Glutamatergic neuron (in vitro differentiated cells): Measurements from ENCODE around the gene GDI2. TPM values are rescaled to one million over a fixed set of nuclear protein-coding genes. Genes with fewer than 3 reads are reported as not detected.

Experiments
- DNase-seq: peaks from one replicate; pipeline ENCODE4 v3.0.0; 2022
- H3K27ac Mint-ChIP-seq: one replicate; pipeline ENCODE4 v1.8.0; 2020; ENCODE audit warnings: mild to moderate bottlenecking, mixed read lengths, inconsistent platforms; ENCODE audit not compliant: unreplicated experiment
- H3K27me3 Mint-ChIP-seq: one replicate; pipeline ENCODE4 v1.8.0; 2020; ENCODE audit warnings: mild to moderate bottlenecking, moderate library complexity, mixed read lengths, inconsistent platforms; ENCODE audit not compliant: unreplicated experiment
- H3K36me3 Mint-ChIP-seq: one replicate; pipeline ENCODE4 v1.8.0; 2020; ENCODE audit warnings: mild to moderate bottlenecking, mixed read lengths, inconsistent platforms; ENCODE audit not compliant: unreplicated experiment
- H3K4me1 Mint-ChIP-seq: one replicate; pipeline ENCODE4 v1.8.0; 2020; ENCODE audit warnings: mild to moderate bottlenecking, low read depth, mixed read lengths, inconsistent platforms; ENCODE audit not compliant: unreplicated experiment
- H3K4me3 Mint-ChIP-seq: one replicate; pipeline ENCODE4 v1.8.0; 2020; ENCODE audit warnings: mild to moderate bottlenecking, mixed read lengths, inconsistent platforms; ENCODE audit not compliant: unreplicated experiment
- H3K9me3 Mint-ChIP-seq: one replicate; pipeline ENCODE4 v1.8.0; 2020; ENCODE audit warnings: mild to moderate bottlenecking, moderate library complexity, mixed read lengths, inconsistent platforms; ENCODE audit not compliant: unreplicated experiment
- total RNA-seq: library from RNA; stranded (reverse); fragmentation: NEBNext Ultra II Directional; extraction: Animal tissue kit (Norgen Biotek cat#: 25700); gene quantifications from one replicate; pipeline ENCODE4 v1.2.1, GENCODE V29; 2021; ENCODE audit not compliant: unreplicated experiment
- TF ChIP-seq, protein P1 (sequence below): fragments of 200-600 bp; sonication (generic); IDR thresholded peaks from one replicate; pipeline ENCODE4 v1.5.0; 2021; ENCODE audit not compliant: partially characterized antibody, unreplicated experiment

GDI2 gene
- total RNA-seq, 1 donor from 2014 or later: 294 TPM

DNA sequence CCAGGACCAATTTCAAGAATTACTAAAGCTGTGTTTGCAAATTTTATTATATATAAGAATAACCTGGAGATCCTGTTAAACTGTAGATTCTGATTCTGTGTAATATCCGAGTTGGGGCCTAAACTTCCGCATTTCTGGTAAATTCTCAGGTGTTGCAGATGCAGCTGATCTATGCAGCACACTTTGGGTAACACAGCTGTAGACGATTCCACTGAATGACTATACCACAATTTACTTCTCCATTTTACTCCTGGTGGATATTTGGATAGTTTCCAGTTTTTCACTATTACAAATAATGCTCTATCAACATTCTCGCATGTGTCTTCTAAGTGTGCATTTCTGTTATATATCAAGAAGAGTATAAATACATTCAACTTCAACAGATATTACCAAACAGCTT is 7.5 kb downstream of the GDI2 start:
- peaks cover 20% of the 10 kb centered on the region for H3K4me1 Mint-ChIP-seq
- no peak for DNase-seq
- H3K27me3 Mint-ChIP-seq: peaks cover 1% of the 10 kb centered on the region
- TF ChIP-seq, protein P1, sequence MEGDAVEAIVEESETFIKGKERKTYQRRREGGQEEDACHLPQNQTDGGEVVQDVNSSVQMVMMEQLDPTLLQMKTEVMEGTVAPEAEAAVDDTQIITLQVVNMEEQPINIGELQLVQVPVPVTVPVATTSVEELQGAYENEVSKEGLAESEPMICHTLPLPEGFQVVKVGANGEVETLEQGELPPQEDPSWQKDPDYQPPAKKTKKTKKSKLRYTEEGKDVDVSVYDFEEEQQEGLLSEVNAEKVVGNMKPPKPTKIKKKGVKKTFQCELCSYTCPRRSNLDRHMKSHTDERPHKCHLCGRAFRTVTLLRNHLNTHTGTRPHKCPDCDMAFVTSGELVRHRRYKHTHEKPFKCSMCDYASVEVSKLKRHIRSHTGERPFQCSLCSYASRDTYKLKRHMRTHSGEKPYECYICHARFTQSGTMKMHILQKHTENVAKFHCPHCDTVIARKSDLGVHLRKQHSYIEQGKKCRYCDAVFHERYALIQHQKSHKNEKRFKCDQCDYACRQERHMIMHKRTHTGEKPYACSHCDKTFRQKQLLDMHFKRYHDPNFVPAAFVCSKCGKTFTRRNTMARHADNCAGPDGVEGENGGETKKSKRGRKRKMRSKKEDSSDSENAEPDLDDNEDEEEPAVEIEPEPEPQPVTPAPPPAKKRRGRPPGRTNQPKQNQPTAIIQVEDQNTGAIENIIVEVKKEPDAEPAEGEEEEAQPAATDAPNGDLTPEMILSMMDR: no peak
- no peak overlapping the region for H3K4me3 Mint-ChIP-seq
- no peaks in the 10 kb centered on the region for H3K36me3 Mint-ChIP-seq
- H3K9me3 Mint-ChIP-seq: no peaks in the 10 kb centered on the region
- no peak overlapping the region for H3K27ac Mint-ChIP-seq

DNA sequence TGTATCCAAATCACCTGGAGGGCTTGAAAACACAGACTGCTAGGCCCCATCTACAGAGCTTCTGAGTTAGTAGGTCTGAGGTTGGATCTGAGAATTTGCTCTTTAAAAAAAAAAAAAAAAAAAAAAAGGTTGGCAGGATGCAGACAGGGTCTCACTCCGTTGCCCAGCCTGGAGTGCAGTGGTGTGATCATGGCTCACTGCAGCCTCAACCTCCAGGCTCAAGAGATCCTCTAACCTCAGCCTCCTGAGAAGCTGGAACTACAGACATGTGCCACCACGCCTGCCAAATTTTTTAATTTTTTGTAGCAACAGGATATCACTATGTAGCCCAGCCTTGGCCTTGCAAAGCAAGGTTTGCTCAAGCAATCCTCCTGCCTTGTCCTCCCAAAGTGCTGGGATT is 8.0 kb downstream of the GDI2 start:
- H3K27me3 Mint-ChIP-seq: peaks cover 1% of the 10 kb centered on the region
- DNase-seq: no peak
- H3K27ac Mint-ChIP-seq: no peak overlapping the region
- peaks cover 19% of the 10 kb centered on the region for H3K4me1 Mint-ChIP-seq
- no peak overlapping the region for H3K4me3 Mint-ChIP-seq
- TF ChIP-seq, protein P1: no peak
- H3K9me3 Mint-ChIP-seq: no peaks in the 10 kb centered on the region
- no peaks in the 10 kb centered on the region for H3K36me3 Mint-ChIP-seq

- Mint-ChIP-seq H3K4me3 (no peak overlapping the region), H3K27me3 (peaks cover 1% of the 10 kb centered on the region), H3K27ac (no peak overlapping the region), H3K4me1 (peaks cover 13% of the 10 kb centered on the region), H3K36me3 (no peaks in the 10 kb centered on the region), H3K9me3 (no peaks in the 10 kb centered on the region)
- TF ChIP-seq, protein P1: no peak
- no peak for DNase-seq
Observed at GRCh38 chr10:5804386-5804785, 8.8 kb downstream of the GDI2 start.

DNA sequence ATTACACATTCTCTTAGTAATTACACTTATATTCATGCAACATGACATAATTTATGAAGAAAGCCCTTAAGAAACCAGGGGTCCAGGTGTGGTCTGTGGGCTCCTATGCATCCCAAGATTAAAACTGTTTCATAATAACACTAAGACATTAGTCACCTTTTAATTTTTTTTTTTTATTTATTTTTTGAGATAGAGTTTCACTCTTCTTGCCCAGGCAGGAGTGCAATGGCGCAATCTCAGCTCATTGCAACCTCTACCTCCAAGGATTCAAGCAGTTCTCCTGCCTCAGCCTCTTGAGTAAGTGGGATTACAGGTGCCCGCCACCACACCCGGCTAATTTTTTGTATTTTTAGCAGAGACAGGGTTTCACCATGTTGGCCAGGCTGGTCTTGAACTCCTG is 12.5 kb downstream of the GDI2 start:
- no peaks in the 10 kb centered on the region for H3K36me3 Mint-ChIP-seq
- H3K27ac Mint-ChIP-seq: no peak overlapping the region
- TF ChIP-seq, protein P1: no peak

GRCh38 chr10:5794236-5794635 is 19.0 kb downstream of the GDI2 start:
- H3K27ac Mint-ChIP-seq: no peak overlapping the region

More for the DNA sequence above, 12.5 kb downstream of the GDI2 start:
- no peaks in the 10 kb centered on the region for H3K27me3 Mint-ChIP-seq
- no peak overlapping the region for H3K4me3 Mint-ChIP-seq
- DNase-seq: no peak
- no peaks in the 10 kb centered on the region for H3K9me3 Mint-ChIP-seq
- H3K4me1 Mint-ChIP-seq: no peaks in the 10 kb centered on the region

More at GRCh38 chr10:5794236-5794635, 19.0 kb downstream of the GDI2 start:
- no peak for DNase-seq
- Mint-ChIP-seq H3K36me3 (no peaks in the 10 kb centered on the region), H3K27me3 (no peaks in the 10 kb centered on the region), H3K9me3 (no peaks in the 10 kb centered on the region), H3K4me3 (no peak overlapping the region), H3K4me1 (no peaks in the 10 kb centered on the region)
- TF ChIP-seq, protein P1: no peak
